OCI-LY7 (cell line): Measurements from ENCODE around the gene NAPA.
"Not testable (repeated sequence)": the region's sequence is repeated elsewhere in the genome, so short reads cannot be mapped to it uniquely, and the experiment has no call there.

Experiments used
- CTCF ChIP-seq: fragments of 200-600 bp; sonication (generic); conservative IDR thresholded peaks from 2 replicates; pipeline ENCODE4 v1.5.1; 2014; ENCODE audit warnings: mild to moderate bottlenecking, antibody characterized with exemption, low read length, moderate library complexity, mixed read lengths
- EZH2phosphoT487 ChIP-seq: fragments of 200-600 bp; sonication (generic); IDR thresholded peaks from 2 replicates; pipeline ENCODE4 v1.6.1; 2018; ENCODE audit warnings: low read depth, borderline replicate concordance, mild to moderate bottlenecking, mixed run types, antibody characterized with exemption, low read length, moderate library complexity, mixed read lengths

- not testable (repeated sequence) for TF ChIP-seq CTCF, EZH2phosphoT487
These were observed 28.6 kb downstream of the NAPA start for GRCh38 chr19:47486220-47486619.
